NT2/D1 (cell line): ENCODE data around the gene RPH3AL.

ENCODE experiments used
- SUZ12 ChIP-seq: IDR thresholded peaks from 2 replicates; pipeline ENCODE4 v1.6.1; 2011; ENCODE audit not compliant: insufficient read length, insufficient read depth; ENCODE audit errors: extremely low read depth
- YY1 ChIP-seq: IDR thresholded peaks from 2 replicates; pipeline ENCODE4 v1.6.1; 2011; ENCODE audit not compliant: insufficient read length, insufficient read depth
- ZNF274 ChIP-seq: IDR thresholded peaks from 2 replicates; pipeline ENCODE4 v1.6.1; 2011; ENCODE audit warnings: mild to moderate bottlenecking, low read depth, low read length

GRCh38 chr17:364766-365165 is 12.2 kb upstream of the RPH3AL start:
- TF ChIP-seq ZNF274: no peak
- TF ChIP-seq SUZ12: no peak
- TF ChIP-seq YY1: no peak
